ENCODE results near the gene SLC44A5.
"Not testable (repeated sequence)": the region's sequence is repeated elsewhere in the genome, so short reads cannot be mapped to it uniquely, and the experiment has no call there.

The SLC44A5 gene

DNA sequence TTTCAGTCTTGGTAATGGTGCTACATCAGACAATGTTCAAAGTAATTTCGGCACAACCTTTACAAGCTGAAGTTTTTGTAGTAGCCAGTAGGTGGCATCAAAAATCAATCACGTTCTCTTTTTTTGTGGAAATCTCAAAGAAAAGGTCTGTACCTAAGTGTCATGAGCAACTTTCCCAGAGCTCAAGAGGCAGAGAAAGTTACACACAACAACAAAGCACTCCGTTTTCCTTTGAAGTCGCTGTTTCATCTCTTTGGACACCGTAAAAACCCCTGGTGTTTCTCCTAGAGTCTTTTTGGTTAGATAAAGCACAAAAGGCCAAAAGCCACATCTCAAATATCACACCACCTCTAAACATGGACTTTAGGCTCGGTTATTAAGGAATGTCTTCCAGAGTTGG is 345.1 kb downstream of the SLC44A5 start:
- Histone ChIP-seq H3K4me2 (no peak overlapping the region), H2AFZ (ENCODE audit: low read depth) (no peak overlapping the region), H3K27ac (no peak overlapping the region), H3K27me3 (ENCODE audit: insufficient read depth, low read depth) (no peaks in the 10 kb centered on the region), H4K20me1 (ENCODE audit: insufficient read depth) (no peaks in the 10 kb centered on the region), H3K9ac (no peak overlapping the region), H3K4me1 (ENCODE audit: low read depth, poor library complexity, severe bottlenecking) (no peaks in the 10 kb centered on the region), H3K36me3 (ENCODE audit: insufficient read depth) (no peaks in the 10 kb centered on the region), H3K79me2 (ENCODE audit: insufficient read depth, low read depth) (no peaks in the 10 kb centered on the region), H3K4me3 (IDR thresholded peaks at IDR 0.05; ENCODE audit: insufficient read depth, low read depth, low read length) (no peak overlapping the region)
- TF ChIP-seq, protein P1, sequence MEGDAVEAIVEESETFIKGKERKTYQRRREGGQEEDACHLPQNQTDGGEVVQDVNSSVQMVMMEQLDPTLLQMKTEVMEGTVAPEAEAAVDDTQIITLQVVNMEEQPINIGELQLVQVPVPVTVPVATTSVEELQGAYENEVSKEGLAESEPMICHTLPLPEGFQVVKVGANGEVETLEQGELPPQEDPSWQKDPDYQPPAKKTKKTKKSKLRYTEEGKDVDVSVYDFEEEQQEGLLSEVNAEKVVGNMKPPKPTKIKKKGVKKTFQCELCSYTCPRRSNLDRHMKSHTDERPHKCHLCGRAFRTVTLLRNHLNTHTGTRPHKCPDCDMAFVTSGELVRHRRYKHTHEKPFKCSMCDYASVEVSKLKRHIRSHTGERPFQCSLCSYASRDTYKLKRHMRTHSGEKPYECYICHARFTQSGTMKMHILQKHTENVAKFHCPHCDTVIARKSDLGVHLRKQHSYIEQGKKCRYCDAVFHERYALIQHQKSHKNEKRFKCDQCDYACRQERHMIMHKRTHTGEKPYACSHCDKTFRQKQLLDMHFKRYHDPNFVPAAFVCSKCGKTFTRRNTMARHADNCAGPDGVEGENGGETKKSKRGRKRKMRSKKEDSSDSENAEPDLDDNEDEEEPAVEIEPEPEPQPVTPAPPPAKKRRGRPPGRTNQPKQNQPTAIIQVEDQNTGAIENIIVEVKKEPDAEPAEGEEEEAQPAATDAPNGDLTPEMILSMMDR (conservative IDR thresholded peaks at IDR 0.05; ENCODE audit: low read depth, low read length), result peak; percentile 57

DNA sequence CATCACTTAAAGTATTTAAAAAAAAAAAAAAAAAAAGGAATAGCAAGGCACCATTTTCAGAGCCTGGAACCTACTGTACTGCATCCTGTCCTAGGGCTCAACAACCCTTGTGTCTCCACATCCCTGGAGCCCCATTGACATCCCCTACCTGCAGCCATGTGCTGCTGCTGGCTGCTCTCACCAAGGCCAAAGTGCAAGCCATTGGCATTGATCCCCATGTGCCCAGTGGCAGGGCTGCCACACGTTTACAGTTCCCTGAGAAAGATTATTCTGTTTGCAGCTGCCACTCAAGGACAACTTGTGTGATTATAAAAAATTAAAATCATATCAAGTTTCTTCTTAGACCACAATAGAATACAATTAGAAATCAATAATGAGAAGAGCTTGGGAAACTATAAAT is 346.8 kb downstream of the SLC44A5 start:
- Histone ChIP-seq H3K4me2 (no peak overlapping the region), H3K9ac (no peak overlapping the region)

DNA sequence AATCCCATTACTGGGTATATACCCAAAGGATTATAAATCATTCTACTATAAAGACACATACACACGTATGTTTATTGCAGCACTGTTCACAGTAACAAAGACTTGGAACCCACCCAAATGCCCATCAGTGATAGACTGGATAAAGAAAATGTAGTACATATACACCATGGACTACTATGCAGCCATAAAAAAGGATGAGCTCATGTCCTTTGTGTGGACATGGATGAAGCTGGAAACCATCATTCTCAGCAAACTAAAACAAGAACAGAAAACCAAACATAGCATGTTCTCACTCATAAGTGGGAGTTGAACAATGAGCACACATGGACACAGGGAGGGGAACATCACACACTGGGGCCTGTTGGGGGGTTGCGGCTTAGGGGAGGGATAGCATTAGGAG is 347.3 kb downstream of the SLC44A5 start:
- H3K36me3 ChIP-seq (ENCODE audit: insufficient read depth); H3K4me1 ChIP-seq (ENCODE audit: low read depth, poor library complexity, severe bottlenecking); H2AFZ ChIP-seq (ENCODE audit: low read depth); H3K4me2 ChIP-seq; H3K9ac ChIP-seq; H3K79me2 ChIP-seq (ENCODE audit: insufficient read depth, low read depth); H3K27ac ChIP-seq; H3K4me3 ChIP-seq (IDR thresholded peaks at IDR 0.05; ENCODE audit: insufficient read depth, low read depth, low read length); H4K20me1 ChIP-seq (ENCODE audit: insufficient read depth); H3K27me3 ChIP-seq (ENCODE audit: insufficient read depth, low read depth): not testable (repeated sequence)

More for the DNA sequence above, 346.8 kb downstream of the SLC44A5 start:
- Histone ChIP-seq H3K36me3 (ENCODE audit: insufficient read depth) (no peaks in the 10 kb centered on the region), H3K27me3 (ENCODE audit: insufficient read depth, low read depth) (no peaks in the 10 kb centered on the region), H4K20me1 (ENCODE audit: insufficient read depth) (no peaks in the 10 kb centered on the region), H3K79me2 (ENCODE audit: insufficient read depth, low read depth) (no peaks in the 10 kb centered on the region), H3K27ac (no peak overlapping the region), H3K4me1 (ENCODE audit: low read depth, poor library complexity, severe bottlenecking) (no peaks in the 10 kb centered on the region), H2AFZ (ENCODE audit: low read depth) (no peak overlapping the region), H3K4me3 (IDR thresholded peaks at IDR 0.05; ENCODE audit: insufficient read depth, low read depth, low read length) (no peak overlapping the region)
- TF ChIP-seq, protein P1 (conservative IDR thresholded peaks at IDR 0.05; ENCODE audit: low read depth, low read length), result no peak

DNA sequence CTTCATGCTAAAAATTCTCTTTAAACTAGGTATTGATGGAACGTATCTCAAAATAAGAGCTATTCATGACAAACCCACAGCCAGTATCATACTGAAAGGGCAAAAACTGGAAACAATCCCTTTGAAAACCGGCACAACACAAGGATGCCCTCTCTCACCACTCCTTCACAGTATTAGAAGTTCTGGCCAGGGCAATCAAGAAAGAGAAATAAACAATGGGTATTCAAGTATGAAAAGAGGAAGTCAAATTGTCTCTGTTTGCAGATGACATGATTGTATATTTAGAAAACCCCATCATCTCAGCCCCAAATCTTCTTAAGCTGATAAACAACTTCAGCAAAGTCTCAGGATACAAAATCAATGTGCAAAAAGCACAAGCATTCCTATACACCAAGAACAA is 349.0 kb downstream of the SLC44A5 start:
- not testable (repeated sequence) for H3K4me3 ChIP-seq (IDR thresholded peaks at IDR 0.05; ENCODE audit: insufficient read depth, low read depth, low read length); H2AFZ ChIP-seq (ENCODE audit: low read depth); H4K20me1 ChIP-seq (ENCODE audit: insufficient read depth); H3K4me2 ChIP-seq; H3K9ac ChIP-seq; H3K36me3 ChIP-seq (ENCODE audit: insufficient read depth); H3K4me1 ChIP-seq (ENCODE audit: low read depth, poor library complexity, severe bottlenecking); H3K27me3 ChIP-seq (ENCODE audit: insufficient read depth, low read depth); H3K27ac ChIP-seq; H3K79me2 ChIP-seq (ENCODE audit: insufficient read depth, low read depth)

DNA sequence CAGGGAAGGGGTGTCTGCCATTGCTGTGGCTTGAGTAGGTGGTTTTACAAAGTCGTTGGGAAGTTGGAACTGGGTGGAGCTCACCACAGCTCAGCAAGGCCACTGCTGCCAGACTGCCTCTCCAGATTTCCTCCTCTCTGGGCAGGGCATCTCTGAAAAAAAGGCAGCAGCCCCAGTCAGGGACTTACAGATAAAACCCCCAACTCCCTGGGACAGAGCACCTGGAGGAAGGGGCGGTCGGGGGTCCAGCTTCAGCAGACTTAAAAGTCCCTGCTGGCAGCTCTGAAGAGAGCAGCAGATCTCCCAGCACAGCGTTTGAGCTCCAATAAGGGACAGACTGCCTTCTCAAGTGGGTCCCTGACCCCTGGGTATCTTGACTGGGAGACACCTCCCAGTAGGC is 352.6 kb downstream of the SLC44A5 start:
- Histone ChIP-seq H3K4me2 (no peak overlapping the region), H3K4me3 (IDR thresholded peaks at IDR 0.05; ENCODE audit: insufficient read depth, low read depth, low read length) (no peak overlapping the region), H3K27ac (no peak overlapping the region), H3K36me3 (ENCODE audit: insufficient read depth) (no peaks in the 10 kb centered on the region), H3K27me3 (ENCODE audit: insufficient read depth, low read depth) (no peaks in the 10 kb centered on the region), H2AFZ (ENCODE audit: low read depth) (no peak overlapping the region), H3K9ac (no peak overlapping the region), H4K20me1 (ENCODE audit: insufficient read depth) (no peaks in the 10 kb centered on the region), H3K79me2 (ENCODE audit: insufficient read depth, low read depth) (no peaks in the 10 kb centered on the region), H3K4me1 (ENCODE audit: low read depth, poor library complexity, severe bottlenecking) (no peaks in the 10 kb centered on the region)
- TF ChIP-seq, protein P1 (conservative IDR thresholded peaks at IDR 0.05; ENCODE audit: low read depth, low read length), result no peak

All from KMS-11 (cell line).